GM18870 (cell line): Measurements from ENCODE around the gene PPP1R18.

Experiments
- ATAC-seq: cut with Tn5 transposase; IDR thresholded peaks from one replicate; pipeline ENCODE4 v1.9.1; 2021; ENCODE audit warnings: moderate library complexity; ENCODE audit not compliant: unreplicated experiment

The PPP1R18 gene

GRCh38 chr6:30689985-30690384 lies 3.5 kb upstream of the PPP1R18 start:
- no peak for ATAC-seq

- no peak for ATAC-seq
Observed at GRCh38 chr6:30689022-30689865, 2.8 kb upstream of the PPP1R18 start.

- ATAC-seq = no peak
Observed at GRCh38 chr6:30688569-30688968, 2.1 kb upstream of the PPP1R18 start.

- ATAC-seq = no peak
Observed at GRCh38 chr6:30687659-30688431, 1.4 kb upstream of the PPP1R18 start.

- ATAC-seq = no peak
Observed at GRCh38 chr6:30686908-30687658, 638 bp upstream of the PPP1R18 start.

GRCh38 chr6:30685157-30686008 lies 1.1 kb downstream of the PPP1R18 start:
- ATAC-seq = no peak

- ATAC-seq = no peak
Observed at GRCh38 chr6:30684386-30685156, 1.9 kb downstream of the PPP1R18 start.

- no peak for ATAC-seq
Observed at GRCh38 chr6:30683980-30684338, 2.5 kb downstream of the PPP1R18 start.

- ATAC-seq = no peak
Observed at GRCh38 chr6:30683183-30683979, 3.1 kb downstream of the PPP1R18 start.

GRCh38 chr6:30682143-30683117 lies 4.0 kb downstream of the PPP1R18 start:
- ATAC-seq = no peak

GRCh38 chr6:30681766-30682142 lies 4.7 kb downstream of the PPP1R18 start:
- no peak for ATAC-seq

GRCh38 chr6:30679765-30680535 lies 6.5 kb downstream of the PPP1R18 start:
- no peak for ATAC-seq

GRCh38 chr6:30678964-30679726 lies 7.3 kb downstream of the PPP1R18 start:
- peak; percentile 34 for ATAC-seq

- ATAC-seq = no peak
Observed at GRCh38 chr6:30676660-30677285, 9.7 kb downstream of the PPP1R18 start.

- peak; percentile 65 for ATAC-seq
Observed at GRCh38 chr6:30672445-30673253, 13.8 kb downstream of the PPP1R18 start, which contains the start of gene DHX16. TSS of gene DHX16 (minus strand) at chr6:30673006. CDS start at chr6:30672841, 165 bp downstream.
